ENCODE results near the gene TMEM178B.

DNA sequence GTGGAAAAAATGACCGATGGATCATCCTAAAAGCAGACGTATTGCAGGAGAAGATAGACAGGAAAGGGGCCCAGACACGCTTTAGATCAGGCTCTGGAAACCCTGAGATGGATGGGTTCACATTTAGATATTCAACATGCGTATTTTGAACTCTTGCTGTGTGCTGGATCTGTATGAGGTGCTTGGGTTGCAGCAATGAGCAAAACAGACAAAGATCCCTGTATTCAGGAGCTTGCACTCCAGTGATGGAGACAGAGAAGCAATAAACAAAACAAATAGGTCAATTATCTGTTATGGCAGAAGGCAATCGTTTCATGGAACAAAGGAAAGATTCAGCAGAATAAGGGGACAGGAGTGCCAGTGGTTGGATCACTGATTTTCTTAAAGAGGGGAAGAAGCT, 275.5 kb downstream of the TMEM178B start:
- TF ChIP-seq CTCF (IDR thresholded peaks at IDR 0.05) (no peak), POLR2A (IDR thresholded peaks at IDR 0.05) (no peak)
